Hematopoietic multipotent progenitor cell treated with erythropoietin and hydrocortisone succinate and interleukin-3 and kit ligand, for 15 days (in vitro differentiated cells): ENCODE results near the gene PSMF1.

Experiments
- DNase-seq: peaks from one replicate; pipeline ENCODE4 v3.0.0-alpha.2; 2015; ENCODE audit warnings: low spot score

Gene PSMF1

GRCh38 chr20:1190847-1191246 lies 72.4 kb downstream of the PSMF1 start:
- DNase-seq: no peak

- peak; percentile 40 for DNase-seq
Observed at GRCh38 chr20:1191299-1191698, 72.9 kb downstream of the PSMF1 start.

GRCh38 chr20:1195226-1195625 lies 76.8 kb downstream of the PSMF1 start:
- DNase-seq: no peak

- DNase-seq: no peak
Observed at GRCh38 chr20:1196634-1197033, 78.2 kb downstream of the PSMF1 start.

GRCh38 chr20:1197801-1198200 lies 79.4 kb downstream of the PSMF1 start:
- DNase-seq: no peak

- DNase-seq: no peak
Observed at GRCh38 chr20:1198751-1199150, 80.3 kb downstream of the PSMF1 start.

- no peak for DNase-seq
Observed at GRCh38 chr20:1199212-1199873, 80.9 kb downstream of the PSMF1 start.

- DNase-seq: no peak
Observed at GRCh38 chr20:1199964-1200363, 81.6 kb downstream of the PSMF1 start.

- DNase-seq: no peak
Observed at GRCh38 chr20:1202762-1203504, 84.5 kb downstream of the PSMF1 start, which contains the start of gene C20orf202. Gene C20orf202 (plus strand): TSS chr20:1203454. CDS start chr20:1203586, 132 bp downstream.

GRCh38 chr20:1203630-1204029 lies 85.2 kb downstream of the PSMF1 start:
- DNase-seq: no peak

GRCh38 chr20:1204113-1204512 lies 85.7 kb downstream of the PSMF1 start:
- no peak for DNase-seq

- DNase-seq: no peak
Observed at GRCh38 chr20:1204576-1204975, 86.2 kb downstream of the PSMF1 start.

GRCh38 chr20:1205802-1206201 lies 87.4 kb downstream of the PSMF1 start:
- no peak for DNase-seq

GRCh38 chr20:1206366-1207148 lies 88.2 kb downstream of the PSMF1 start:
- no peak for DNase-seq

- DNase-seq: no peak
Observed at GRCh38 chr20:1207293-1207878, 89.0 kb downstream of the PSMF1 start.

- no peak for DNase-seq
Observed at GRCh38 chr20:1209447-1210387, 91.3 kb downstream of the PSMF1 start.

- DNase-seq: no peak
Observed at GRCh38 chr20:1210501-1210900, 92.1 kb downstream of the PSMF1 start.

- peak; percentile 45 for DNase-seq
Observed at GRCh38 chr20:1212023-1212422, 93.6 kb downstream of the PSMF1 start.

- peak; percentile 81 for DNase-seq
Observed at GRCh38 chr20:1212607-1213396, 94.4 kb downstream of the PSMF1 start.

- DNase-seq: no peak
Observed at GRCh38 chr20:1214838-1215261, 96.4 kb downstream of the PSMF1 start.
